ENCODE data around the gene HECA.
"Not testable (repeated sequence)": the region's sequence is repeated elsewhere in the genome, so short reads cannot be mapped to it uniquely, and the experiment has no call there.

The HECA gene

GRCh38 chr6:139210766-139211165, 75.9 kb downstream of the HECA start:
- DNase-seq (ENCODE audit: low spot score), result not testable (repeated sequence)

GRCh38 chr6:139212460-139212859, 77.6 kb downstream of the HECA start:
- DNase-seq (ENCODE audit: low spot score), result not testable (repeated sequence)

- DNase-seq (ENCODE audit: low spot score), result peak; percentile 80
Observed at GRCh38 chr6:139219271-139219729, 84.4 kb downstream of the HECA start.

GRCh38 chr6:139219746-139220145, 84.9 kb downstream of the HECA start:
- DNase-seq (ENCODE audit: low spot score), result no peak

GRCh38 chr6:139228387-139228786, 93.5 kb downstream of the HECA start:
- DNase-seq (ENCODE audit: low spot score), result not testable (repeated sequence)

Measured in kidney tubule cell (primary cell).